SU-DHL-6 (cell line): ENCODE results near the gene CPNE5.

Experiments used
- H2AFZ ChIP-seq: fragments of 200-600 bp; sonication (generic); 2 replicates; pipeline ENCODE4 v1.6.1; 2014; ENCODE audit warnings: low read depth, mild to moderate bottlenecking, moderate library complexity, mixed read lengths, antibody characterized with exemption, low read length; ENCODE audit not compliant: severe bottlenecking
- H3F3A ChIP-seq: fragments of 200-600 bp; shearing (Covaris generic); 2 replicates; pipeline ENCODE4 v1.6.0; 2016; ENCODE audit warnings: antibody characterized with exemption, mild to moderate bottlenecking; ENCODE audit not compliant: insufficient read depth
- H3K27ac ChIP-seq: fragments of 200-600 bp; sonication (generic); 2 replicates; pipeline ENCODE4 v1.5.1; 2016; ENCODE audit warnings: low read depth, mild to moderate bottlenecking, low read length, moderate library complexity, mixed read lengths
- H3K27me3 ChIP-seq: fragments of 200-600 bp; sonication (generic), shearing (Covaris generic); 2 replicates; pipeline ENCODE4 v1.6.0; 2014; ENCODE audit warnings: mild to moderate bottlenecking, low read length
- H3K36me3 ChIP-seq: fragments of 200-600 bp; sonication (generic); 2 replicates; pipeline ENCODE4 v1.6.1; 2014; ENCODE audit warnings: mild to moderate bottlenecking, low read length, mixed read lengths
- H3K4me2 ChIP-seq: fragments of 300-600, 200-600 bp; shearing (Covaris generic), sonication (generic); 2 replicates; pipeline ENCODE4 v1.6.0; 2014; ENCODE audit warnings: low read length, low read depth, mild to moderate bottlenecking; ENCODE audit not compliant: poor library complexity, severe bottlenecking
- H3K4me3 ChIP-seq: fragments of 200-600 bp; sonication (generic); 2 replicates; pipeline ENCODE4 v1.5.1; 2014; ENCODE audit warnings: antibody characterized with exemption, low read length, mild to moderate bottlenecking, mixed read lengths; ENCODE audit not compliant: insufficient read depth, poor library complexity, severe bottlenecking
- H3K79me2 ChIP-seq: fragments of 200-600 bp; sonication (generic); 2 replicates; pipeline ENCODE4 v1.6.1; 2014; ENCODE audit warnings: mild to moderate bottlenecking, low read length, moderate library complexity; ENCODE audit not compliant: insufficient read depth
- H3K9ac ChIP-seq: fragments of 200-600 bp; sonication (generic); 2 replicates; pipeline ENCODE4 v1.7.0; 2014; ENCODE audit warnings: mild to moderate bottlenecking, low read length
- H3K9me2 ChIP-seq: fragments of 200-600 bp; sonication (generic); replicated peaks from 2 replicates; pipeline ENCODE4 v1.6.1; 2014; ENCODE audit warnings: low read length; ENCODE audit not compliant: insufficient read depth
- H3K9me3 ChIP-seq: fragments of 200-600 bp; sonication (generic); 2 replicates; pipeline ENCODE4 v1.6.1; 2014; ENCODE audit warnings: low read length, mixed read lengths; ENCODE audit not compliant: insufficient read depth
- H4K20me1 ChIP-seq: fragments of 200-600 bp; sonication (generic); 2 replicates; pipeline ENCODE4 v1.6.1; 2014; ENCODE audit warnings: low read depth, mild to moderate bottlenecking, antibody characterized with exemption, low read length, moderate library complexity, mixed read lengths
- EZH2phosphoT487 ChIP-seq: fragments of 200-600 bp; sonication (generic), shearing (Covaris generic); conservative IDR thresholded peaks from 2 replicates; pipeline ENCODE4 v1.6.1; 2018; ENCODE audit warnings: mild to moderate bottlenecking, antibody characterized with exemption, low read length, moderate library complexity, mixed read lengths
- TF ChIP-seq, protein P1 (sequence below): fragments of 200-600 bp; sonication (generic); IDR thresholded peaks from one replicate; pipeline ENCODE4 v1.5.1; 2017; ENCODE audit warnings: antibody characterized with exemption, mild to moderate bottlenecking, low read length, moderate library complexity; ENCODE audit not compliant: insufficient read depth, poor library complexity, severe bottlenecking

The CPNE5 gene

DNA sequence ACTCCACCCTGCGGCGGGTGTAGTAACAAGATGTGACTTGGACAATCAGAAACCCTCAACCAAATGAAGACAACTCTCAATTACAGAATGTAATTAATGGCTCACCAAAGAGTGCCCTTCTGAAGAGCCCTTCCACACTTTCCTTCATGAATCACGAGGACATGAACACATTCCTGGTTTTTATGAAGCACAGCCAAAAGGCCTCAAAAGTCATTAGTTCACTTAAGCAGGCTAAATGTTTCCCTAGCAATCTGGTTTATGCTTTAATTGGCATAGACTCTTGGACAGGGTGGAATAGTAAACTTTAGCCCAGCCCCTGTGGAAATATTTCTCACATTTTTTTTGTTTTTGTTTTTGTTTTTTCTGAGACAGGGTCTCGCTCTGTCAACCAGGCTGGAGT is 20.5 kb downstream of the CPNE5 start:
- no peaks in the 10 kb centered on the region for H3K36me3 ChIP-seq
- no peaks in the 10 kb centered on the region for H3K9me3 ChIP-seq
- no peak overlapping the region for H3K27ac ChIP-seq
- TF ChIP-seq, protein P1, sequence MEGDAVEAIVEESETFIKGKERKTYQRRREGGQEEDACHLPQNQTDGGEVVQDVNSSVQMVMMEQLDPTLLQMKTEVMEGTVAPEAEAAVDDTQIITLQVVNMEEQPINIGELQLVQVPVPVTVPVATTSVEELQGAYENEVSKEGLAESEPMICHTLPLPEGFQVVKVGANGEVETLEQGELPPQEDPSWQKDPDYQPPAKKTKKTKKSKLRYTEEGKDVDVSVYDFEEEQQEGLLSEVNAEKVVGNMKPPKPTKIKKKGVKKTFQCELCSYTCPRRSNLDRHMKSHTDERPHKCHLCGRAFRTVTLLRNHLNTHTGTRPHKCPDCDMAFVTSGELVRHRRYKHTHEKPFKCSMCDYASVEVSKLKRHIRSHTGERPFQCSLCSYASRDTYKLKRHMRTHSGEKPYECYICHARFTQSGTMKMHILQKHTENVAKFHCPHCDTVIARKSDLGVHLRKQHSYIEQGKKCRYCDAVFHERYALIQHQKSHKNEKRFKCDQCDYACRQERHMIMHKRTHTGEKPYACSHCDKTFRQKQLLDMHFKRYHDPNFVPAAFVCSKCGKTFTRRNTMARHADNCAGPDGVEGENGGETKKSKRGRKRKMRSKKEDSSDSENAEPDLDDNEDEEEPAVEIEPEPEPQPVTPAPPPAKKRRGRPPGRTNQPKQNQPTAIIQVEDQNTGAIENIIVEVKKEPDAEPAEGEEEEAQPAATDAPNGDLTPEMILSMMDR, result no peak
- no peak for TF ChIP-seq EZH2phosphoT487
- no peaks in the 10 kb centered on the region for H3F3A ChIP-seq
- H3K9me2 ChIP-seq, result no peaks in the 10 kb centered on the region
- no peak overlapping the region for H3K9ac ChIP-seq
- no peak overlapping the region for H3K4me3 ChIP-seq
- H3K79me2 ChIP-seq, result no peaks in the 10 kb centered on the region
- H4K20me1 ChIP-seq, result no peaks in the 10 kb centered on the region
- H2AFZ ChIP-seq, result no peak overlapping the region
- H3K27me3 ChIP-seq, result no peaks in the 10 kb centered on the region
- no peak overlapping the region for H3K4me2 ChIP-seq

DNA sequence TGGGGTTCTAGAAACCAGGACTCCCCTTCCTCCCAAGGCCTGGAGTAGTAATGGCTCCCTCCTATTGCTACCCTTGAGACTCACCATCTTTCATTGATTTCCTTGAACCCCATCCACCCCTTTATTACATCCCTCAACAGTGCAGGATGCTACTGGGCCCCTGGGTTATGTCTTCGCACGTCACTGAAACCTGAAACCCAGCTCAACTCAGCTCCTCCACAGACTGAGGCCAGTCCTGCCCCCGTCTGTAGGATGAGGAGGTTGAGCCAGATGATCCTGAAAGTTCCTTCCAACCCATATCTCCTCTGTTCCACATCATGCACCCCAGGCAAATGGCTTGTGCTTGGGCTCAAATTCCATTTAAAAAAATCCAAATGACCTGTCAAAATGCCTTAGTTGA is 21.4 kb downstream of the CPNE5 start:
- Histone ChIP-seq H3K79me2 (no peaks in the 10 kb centered on the region), H3K4me3 (no peak overlapping the region), H2AFZ (no peak overlapping the region), H3K9ac (no peak overlapping the region), H3K27ac (no peak overlapping the region), H3K4me2 (no peak overlapping the region), H3K27me3 (no peaks in the 10 kb centered on the region), H3K9me3 (no peaks in the 10 kb centered on the region), H3K9me2 (no peaks in the 10 kb centered on the region), H3F3A (no peaks in the 10 kb centered on the region), H4K20me1 (no peaks in the 10 kb centered on the region), H3K36me3 (no peaks in the 10 kb centered on the region)
- TF ChIP-seq, protein P1, result no peak
- TF ChIP-seq EZH2phosphoT487, result no peak

DNA sequence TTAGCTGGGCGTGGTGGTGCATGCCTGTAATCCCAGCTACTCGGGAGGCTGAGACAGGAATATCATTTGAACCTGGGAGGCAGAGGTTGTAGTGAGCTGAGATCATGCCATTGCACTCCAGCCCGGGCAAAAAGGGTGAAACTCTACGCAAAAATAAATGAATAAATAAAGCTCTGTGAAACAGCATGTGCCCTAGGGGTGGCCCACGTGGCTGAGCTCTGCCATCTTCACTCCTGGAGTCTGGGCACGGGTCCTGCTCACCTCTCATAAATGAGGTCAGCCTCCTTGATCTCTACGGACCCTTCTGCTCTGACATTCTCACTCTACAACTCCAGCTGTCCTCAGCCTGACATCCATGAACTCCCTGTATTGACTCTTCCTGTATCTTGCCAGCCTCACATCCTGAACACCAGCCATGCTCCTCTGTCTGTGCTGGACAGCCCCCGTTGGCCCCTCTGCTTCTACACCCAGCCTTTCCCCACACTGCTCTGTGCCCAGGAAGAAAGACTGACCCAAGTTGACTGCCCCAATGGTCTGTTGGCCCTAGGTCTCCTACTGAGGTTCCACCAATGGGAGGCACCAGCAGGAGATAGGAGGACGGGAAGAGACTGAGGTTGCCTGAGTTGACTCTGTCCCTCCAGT is 21.9 kb downstream of the CPNE5 start:
- Histone ChIP-seq H3K36me3 (no peaks in the 10 kb centered on the region), H3K27ac (no peak overlapping the region), H4K20me1 (no peaks in the 10 kb centered on the region), H3K4me2 (no peak overlapping the region), H3K4me3 (no peak overlapping the region), H2AFZ (no peak overlapping the region), H3F3A (no peaks in the 10 kb centered on the region), H3K79me2 (no peaks in the 10 kb centered on the region), H3K9ac (no peak overlapping the region), H3K9me3 (no peaks in the 10 kb centered on the region), H3K27me3 (no peaks in the 10 kb centered on the region), H3K9me2 (no peaks in the 10 kb centered on the region)
- TF ChIP-seq, protein P1, result no peak
- no peak for TF ChIP-seq EZH2phosphoT487
